NCI-H82 treated with DMSO at 0.1 percent for 48 hours (cell line): Measurements from ENCODE around the gene SLFNL1.

Experiments used
- DNase-seq: peaks from one replicate; lab custom pipeline; 2025; ENCODE audit not compliant: unreplicated experiment; lab: John Stamatoyannopoulos, UW

SLFNL1 gene

DNA sequence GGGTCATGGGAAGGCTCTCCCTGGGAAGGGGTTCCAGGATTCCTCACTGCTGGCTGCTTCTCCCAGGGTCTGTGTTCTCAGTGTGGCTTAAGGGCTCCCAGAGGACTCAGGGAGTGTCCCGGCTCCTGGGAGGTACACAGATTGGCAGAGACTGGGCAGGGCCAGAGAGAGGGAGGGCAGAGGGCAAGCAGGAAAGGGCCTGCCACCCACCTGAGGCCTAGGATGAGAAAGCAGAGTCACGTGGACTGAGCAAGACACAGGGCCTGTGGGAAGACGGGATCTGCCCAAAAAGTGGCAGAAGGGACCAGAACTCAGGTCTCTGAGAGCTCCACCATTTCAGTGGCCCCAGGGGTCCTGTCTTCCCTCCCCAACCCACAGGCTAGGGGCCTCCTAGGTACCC is 871 bp downstream of the SLFNL1 start:
- no peak for DNase-seq

DNA sequence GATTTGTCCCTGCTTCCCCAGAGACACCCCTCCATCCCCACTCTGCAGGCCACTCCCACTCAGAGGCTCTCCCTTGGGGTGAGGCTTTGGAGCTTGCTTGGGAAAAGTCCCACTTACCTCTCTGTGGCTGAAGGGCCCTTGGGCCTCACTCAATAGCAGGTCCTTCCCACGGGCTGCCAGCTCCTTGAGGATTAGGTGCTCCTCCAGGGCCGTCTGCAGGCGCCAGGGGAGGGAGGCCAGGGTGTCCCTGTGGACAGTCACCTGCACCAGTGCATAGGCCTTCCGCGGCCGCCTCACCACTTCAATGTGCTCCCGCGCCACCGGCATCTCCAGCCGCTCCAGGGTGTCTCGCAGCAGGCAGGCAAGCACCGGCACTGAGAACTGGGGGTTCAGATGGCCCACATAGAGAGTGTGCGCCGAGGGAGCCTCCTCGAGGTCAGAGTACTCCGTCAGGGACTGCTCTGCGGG is 1.4 kb downstream of the SLFNL1 start:
- no peak for DNase-seq

DNA sequence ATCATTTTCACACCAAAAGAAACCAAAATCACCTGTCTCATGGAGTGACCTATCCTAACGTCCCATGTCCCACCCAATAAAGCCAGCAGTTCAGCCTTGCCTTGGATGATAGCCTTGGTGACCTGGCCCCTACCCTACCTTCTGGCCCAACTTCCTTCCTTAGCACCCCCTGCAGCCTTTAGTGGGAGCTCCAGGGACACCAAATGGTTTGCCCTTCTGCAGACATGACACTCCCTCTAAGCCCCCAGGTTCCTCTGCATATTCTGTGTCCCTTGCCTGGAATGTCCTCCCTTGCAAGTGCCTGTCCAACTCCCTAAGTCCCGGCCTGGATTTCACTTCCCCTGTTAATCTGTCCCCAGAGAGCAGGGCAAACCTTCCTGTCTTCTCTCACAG is 2.2 kb downstream of the SLFNL1 start:
- DNase-seq: no peak

DNA sequence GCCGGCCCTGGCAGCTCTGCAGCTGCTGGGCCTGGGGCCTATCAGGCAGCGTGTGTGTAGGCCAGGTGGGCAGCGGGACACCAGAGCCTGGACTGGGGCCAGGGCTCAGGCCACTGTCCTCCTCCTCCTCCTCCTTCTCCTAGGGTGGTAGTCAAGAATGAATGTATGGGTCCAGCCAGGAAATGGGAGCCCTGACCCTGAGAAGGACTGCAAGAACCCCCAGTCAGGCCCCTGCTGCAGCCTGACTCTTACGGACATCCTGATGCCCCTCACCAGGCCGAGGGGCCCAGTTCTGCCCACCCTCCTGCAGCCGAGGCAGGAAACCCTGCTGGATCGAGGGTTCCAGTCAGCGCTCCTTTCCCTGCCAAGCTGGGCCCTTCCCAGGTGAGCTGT is 3.5 kb downstream of the SLFNL1 start:
- DNase-seq: no peak

DNA sequence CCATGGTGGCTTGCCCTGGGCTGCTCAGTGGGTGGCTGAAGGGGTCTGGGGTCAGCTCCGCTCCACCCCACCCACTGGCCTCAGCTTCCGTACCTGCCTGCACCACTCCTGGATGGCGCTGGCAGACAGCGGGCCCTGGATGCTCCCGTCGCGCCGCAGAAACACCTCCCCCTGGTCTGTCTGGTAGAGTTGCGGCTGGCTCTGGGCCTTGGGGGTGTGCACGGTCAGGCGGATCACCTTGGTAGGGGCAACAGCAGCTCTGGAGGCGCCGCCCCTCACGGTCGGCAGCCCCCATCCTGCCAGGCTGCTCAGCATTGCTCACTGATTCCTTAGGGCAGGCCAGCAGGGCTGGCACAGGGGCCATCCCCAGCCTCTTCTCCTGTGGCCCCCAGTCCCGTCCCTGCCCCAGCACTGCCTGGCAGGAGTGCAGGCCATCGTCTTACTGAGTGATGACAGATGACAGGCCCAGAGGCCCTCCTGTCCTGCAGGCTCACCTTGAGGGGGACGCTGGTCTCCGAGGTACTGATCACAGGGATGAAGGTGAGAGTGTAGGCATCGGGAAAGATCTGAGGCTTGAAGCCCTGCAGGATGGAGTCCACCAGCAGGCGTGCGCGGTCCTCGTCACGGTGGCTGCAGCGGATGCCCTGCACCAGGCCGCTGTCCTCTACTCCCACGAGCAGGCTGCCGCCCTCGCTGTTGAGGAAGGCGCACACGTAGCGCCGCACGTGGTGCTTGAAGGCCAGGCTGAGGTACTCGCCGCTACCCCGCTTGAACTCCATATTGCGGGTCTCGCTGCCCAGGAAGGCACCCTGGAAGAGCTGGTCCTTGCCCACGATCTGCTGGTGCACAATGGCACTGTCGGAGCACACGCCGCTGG is 4.1 kb downstream of the SLFNL1 start:
- DNase-seq: no peak

DNA sequence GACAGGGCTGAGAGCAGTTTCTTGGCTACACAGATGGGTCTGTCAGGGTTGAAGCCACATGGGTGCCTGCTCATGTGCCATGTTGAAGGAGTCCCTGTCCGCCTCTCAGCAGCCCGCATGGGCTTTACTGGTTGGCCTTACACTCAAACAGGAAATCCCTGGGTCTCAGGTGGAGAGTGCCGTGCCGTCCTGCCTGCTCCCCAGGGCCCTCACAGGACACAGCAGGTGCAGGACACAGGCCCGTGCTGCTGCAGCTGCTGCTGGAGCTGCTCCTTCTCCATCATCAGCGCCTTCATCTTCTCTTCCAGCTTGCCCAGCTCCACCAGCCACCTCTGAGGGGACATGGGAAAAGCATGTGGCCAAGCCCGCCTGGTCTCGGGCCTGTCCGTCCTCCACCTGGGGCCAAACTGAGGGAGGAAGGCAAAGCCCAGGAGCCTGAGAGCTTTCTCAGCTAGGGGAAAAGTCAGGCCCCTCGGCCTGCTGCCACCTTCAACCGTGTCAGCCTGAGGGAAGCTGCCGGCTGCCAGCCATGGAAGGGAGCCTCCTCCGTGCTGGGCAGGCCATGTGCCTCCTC is 5.5 kb downstream of the SLFNL1 start:
- DNase-seq: no peak

DNA sequence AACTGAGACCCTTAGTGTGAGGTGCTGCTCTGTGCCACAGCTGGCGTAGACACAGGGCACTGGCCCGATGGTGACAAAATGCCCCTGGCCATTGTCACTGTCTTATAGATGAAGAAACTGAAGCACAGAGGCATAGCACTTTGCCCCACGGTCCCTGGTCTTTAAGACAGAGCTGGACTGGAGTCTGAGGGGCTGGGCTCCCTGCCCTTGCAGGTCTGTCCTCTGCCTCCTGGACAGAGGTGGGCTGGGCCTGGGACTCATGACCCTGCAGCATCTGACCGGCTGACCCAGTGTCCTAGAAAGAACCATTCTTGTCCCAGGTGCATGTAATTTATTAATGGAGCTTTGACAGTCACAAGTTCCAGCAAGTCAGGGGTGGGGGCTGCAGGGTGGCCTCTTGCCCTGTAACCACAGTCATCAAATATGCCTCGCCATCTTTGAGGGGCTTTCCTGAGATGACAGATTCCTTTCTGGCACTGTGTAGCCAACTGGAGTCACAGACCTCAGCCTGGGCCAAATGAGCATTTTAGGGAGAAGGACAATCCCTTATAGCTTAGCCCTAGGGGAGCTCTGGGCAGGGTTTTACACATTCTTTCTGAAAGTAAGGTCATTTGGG is 6.1 kb downstream of the SLFNL1 start:
- DNase-seq: no peak

DNA sequence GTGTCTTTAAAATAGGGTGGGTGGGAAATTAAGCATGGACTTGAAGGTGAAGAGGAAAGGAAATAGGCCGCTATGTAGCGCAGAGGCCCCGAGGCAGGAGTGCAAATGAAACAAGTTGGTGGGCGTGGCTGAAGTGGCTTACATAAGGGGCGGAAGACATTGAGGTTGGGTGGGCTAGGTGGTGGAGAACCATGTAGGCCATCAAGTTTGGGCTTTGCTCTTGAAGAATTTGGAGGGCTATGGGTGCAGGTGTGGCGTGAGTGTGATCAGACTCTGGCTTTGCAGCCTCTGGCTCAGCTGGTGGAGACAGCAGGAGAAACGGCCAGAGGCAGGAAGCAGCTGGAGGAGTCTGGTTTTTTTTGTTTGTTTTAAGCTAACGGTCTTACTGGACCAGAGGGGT is 6.7 kb downstream of the SLFNL1 start:
- no peak for DNase-seq

DNA sequence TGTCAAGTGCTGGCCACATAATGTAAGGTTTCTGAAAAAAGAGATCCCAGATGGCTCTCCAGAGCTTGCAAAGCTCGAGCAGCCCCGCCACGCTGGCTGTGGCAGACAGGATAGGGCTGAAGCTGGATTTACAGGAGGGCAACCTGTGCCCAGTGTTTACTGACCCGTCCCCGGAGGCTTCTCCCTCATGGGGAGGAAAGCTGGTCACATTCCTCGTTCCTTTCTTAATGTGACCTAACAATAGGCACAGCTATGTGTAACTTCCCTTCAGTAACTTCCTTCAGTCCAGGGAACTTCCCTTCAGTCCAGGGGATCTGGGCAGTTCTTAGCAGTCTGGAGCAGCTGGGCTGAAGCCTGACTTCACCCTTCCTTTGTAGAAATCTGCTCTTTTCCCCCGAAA is 7.7 kb downstream of the SLFNL1 start:
- no peak for DNase-seq

DNA sequence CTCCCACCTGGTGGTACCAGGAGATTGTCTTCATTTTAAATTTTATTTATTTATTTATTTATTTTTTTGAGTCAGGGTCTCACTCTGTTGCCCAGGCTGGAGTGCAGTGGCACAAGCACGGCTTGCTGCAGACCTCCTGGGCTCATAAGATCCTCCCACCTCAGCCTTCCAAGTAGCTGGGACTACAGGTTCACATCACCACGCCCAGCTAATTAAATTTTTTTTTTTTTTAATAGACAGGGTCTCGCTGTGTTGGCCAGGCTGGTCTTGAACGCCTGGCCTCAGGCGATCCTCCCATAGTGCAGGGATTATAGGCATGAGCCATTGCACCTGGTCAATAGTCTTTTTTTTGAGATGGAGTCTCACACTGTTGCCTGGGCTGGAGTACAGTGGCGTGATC is 8.5 kb downstream of the SLFNL1 start:
- no peak for DNase-seq

DNA sequence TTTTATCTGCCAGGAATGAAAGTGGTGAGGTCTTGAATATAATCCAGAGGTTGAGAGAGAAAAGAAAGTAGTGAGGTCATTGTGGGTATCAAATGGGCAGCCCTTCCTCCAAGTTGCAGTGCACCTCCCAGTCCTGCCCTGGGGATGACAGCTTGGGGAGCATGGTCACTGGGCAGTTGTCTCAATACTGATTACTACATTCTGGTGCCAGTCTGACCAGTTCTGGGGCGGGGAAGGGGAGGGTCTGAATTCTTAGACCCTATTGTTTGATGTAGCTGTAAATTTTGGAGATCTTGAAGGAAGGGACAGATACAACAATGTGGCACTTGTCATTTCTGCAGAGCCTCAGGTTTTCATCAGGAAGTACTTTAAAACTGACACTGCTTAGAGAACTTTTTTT is 11.2 kb downstream of the SLFNL1 start:
- no peak for DNase-seq

DNA sequence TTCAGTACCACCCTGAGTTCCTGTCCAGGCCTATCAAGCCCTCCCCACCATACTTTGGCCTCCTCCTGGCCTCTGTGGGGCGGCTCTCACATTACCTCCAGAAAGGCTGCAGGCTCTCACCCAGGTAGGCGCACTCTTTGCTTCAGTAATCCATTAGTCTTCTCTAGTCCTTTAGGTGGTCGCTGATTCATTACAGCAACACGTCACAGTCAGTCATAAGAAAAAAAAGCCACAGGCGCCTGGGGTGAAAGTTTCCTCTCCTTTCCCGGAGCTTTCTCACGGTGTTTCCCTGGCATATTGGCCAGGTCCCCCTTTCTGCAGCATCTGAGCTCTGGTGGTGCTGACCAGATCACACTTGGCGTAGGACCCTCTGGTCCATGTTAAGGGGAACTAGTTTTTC is 12.1 kb downstream of the SLFNL1 start:
- DNase-seq: no peak

DNA sequence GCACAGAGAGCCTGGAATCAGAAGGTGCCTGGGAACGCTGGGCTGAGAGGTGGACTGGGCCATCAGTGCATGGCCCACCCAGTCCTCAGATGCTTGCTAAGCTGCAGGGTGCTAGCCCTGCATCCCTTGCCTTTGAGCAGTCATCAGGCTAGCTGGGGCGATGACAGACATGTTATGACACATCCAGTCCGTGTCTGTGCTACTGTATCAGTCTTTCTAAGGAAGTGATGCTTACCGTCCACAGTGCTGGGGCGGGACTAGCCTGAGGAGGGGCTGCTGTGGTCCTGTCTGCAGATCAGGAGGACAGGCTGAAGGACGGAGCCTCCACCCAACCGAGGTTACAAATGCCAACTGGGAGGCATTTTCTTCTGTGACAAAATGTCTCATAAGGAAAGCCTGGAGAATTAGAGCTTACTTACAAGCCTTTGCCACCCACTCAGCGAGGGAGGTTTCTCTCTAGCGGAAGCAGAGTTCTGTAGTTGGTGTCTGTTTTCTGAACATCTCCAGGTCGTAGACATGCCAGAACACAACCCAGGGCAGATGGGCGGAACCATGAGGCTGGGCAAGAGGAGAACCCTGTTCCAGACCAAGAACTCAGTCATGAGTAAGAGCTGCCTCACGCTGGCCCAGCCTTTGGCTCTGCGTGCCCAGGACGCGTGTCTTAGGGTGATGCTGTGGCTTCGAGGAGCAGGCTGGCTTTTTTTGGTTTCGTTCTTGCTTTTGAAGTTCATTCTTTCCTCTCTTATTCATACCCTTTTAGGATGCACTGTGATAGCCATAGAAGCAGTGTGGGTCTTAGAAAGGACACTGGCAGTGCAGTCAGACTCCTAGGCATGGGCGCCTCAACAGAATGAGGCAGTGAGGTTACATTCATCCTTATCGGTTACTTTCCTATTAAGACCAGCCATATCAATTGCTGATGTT is 14.3 kb downstream of the SLFNL1 start:
- DNase-seq: no peak

DNA sequence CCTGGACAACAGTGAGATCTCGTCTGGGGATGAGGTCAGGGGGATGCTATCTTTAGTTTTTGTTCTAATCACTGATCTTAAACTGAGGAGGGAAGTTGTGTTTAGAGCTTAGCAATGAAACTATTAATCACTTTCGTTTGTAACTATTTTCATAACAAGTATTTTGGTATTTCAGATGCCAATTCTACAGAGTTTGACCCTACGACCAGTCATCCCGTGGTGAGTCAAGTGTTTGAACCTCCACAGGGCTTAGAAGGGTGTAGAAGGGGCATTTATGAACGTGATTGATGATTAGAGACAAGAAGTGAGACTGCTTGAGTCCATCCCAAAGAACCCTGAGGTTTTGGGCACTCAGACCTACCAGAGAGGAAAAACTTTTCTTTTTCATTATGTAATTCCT is 15.6 kb downstream of the SLFNL1 start:
- no peak for DNase-seq

DNA sequence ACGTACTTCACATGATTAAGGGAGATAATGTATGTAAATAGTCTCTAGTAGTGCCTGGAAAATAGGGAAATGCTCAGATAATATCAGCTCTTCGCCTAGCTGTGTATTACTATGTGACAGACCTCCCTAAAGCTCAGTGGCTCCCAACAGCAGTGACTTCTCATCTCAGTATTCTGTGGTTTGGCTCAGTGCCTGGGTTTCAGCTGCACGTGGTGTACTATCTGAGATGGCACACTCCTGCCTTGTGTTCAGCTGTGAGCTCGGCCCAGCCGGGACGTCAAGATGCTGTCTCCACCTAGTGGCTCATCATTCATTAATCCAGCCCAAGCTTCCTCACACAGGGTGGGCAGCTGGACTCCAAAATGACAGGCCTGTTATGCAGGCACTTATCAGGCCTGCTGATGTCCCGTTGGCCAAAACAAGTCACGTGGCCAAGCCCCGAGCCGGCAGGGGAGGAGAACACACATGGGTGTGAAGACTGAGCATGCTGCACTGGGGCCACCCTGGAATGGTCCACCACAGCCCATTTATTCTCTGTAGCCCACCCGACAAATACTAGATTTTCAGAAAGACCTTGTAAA is 17.8 kb downstream of the SLFNL1 start:
- DNase-seq: peak; percentile 12

DNA sequence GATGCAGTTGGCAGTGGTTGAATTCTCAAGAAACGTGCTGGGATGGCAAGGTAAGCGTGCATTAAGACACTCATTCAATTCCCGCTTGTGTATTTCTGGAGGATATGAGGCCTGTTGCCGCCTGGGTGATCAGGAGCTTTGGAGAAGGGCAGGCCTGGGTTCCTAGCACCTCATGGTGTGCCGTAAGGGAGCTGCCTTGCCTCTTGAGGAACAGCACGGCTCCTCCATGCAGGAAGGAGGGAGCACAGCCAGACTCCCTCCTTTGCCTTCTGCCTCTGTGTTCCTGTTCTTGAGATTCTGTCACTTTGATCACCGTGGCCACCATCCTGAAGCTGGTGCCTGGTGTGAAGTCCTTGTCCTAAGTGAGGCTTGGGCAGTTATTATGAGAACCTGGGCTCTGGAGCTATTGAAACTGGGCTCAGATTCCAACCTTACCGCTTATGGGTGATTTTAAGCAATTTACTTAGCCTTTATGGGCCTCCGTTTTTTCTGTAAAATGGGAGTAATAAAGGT is 18.3 kb downstream of the SLFNL1 start:
- no peak for DNase-seq

DNA sequence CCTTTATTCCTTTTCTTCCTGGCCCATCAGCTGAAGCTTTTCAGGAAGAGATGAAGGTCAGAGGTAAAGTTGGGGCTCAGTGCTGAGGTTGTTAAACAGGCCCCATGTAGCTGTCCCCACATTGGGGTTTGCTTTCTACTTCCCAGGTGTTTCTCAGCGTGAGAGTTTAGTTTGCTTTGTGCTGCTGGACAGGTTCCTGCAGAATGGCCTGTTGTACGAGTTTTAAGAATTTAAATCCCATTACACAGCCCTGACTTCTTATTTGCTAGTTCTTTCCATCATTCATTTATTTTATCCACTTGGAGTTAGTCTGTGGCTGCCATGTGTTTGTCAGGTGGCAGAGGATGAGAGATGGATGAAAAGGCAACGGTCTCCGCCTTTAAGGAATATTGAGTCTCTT is 22.9 kb downstream of the SLFNL1 start:
- no peak for DNase-seq

DNA sequence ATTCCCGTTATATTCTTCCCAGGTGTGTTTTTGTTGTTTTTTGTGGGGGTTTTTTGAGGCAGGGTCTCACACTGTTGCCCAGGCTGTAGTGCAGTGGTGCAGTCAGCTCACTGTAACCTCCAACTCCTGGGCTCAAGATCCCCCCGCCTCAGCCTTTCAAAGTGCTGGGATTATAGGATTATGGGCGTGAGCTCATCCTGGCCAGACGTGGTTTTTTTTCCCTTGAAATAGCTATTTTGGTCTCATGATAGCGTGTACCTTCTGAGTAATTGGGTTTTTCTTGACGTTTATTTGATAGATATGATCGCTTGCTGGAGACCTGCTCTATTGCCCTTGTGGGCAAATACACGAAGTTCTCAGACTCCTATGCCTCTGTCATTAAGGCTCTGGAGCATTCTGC is 24.4 kb downstream of the SLFNL1 start:
- peak; percentile 45 for DNase-seq

DNA sequence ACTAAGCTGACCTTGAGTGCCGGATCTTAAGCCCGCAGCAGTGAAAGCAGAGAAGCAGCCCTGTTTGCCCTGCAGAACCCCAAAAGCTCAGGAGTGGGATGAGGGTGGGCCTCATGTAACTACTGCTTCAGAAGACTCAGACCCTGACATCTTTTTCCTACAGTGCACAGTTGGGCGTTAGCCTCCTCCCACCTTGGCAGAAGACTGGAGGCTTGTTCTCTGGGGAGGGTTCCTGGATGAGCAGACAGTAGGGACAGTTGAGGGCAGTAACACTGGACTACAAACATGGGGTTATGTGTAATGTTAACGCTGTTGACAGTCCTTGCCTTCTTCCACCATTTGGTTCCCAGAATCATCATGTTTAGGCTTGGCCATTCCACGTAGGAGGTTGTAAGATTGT is 32.5 kb downstream of the SLFNL1 start:
- DNase-seq: no peak

DNA sequence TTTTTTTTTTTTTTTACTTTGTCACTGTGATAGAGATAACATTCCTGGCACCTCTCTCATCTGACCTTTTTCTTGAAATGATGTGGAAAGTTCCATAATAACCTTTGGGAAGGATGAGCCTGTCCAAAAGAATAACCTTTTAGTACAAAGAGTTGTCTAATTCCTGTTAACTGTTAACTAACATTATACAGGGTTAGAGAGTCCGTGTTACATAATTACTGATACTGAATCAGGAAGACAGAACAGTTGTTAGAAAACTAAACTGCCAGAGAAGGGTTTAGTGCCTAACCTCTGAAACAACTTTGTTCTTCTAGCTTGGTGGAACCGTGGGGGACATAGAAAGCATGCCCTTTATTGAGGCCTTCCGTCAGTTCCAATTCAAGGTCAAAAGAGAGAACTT is 33.2 kb downstream of the SLFNL1 start:
- DNase-seq: no peak
